HG03520 (cell line): ENCODE results near the gene VTA1.
"Not testable (repeated sequence)": the region's sequence is repeated elsewhere in the genome, so short reads cannot be mapped to it uniquely, and the experiment has no call there.

Experiments used
- ATAC-seq: cut with Tn5 transposase; IDR thresholded peaks from one replicate; pipeline ENCODE4 v1.9.1; 2021; ENCODE audit warnings: mild to moderate bottlenecking, moderate library complexity; ENCODE audit not compliant: unreplicated experiment

Gene VTA1

GRCh38 chr6:142167486-142167885, 20.4 kb downstream of the VTA1 start:
- no peak for ATAC-seq

- no peak for ATAC-seq
These were observed 24.3 kb downstream of the VTA1 start for GRCh38 chr6:142171351-142171750.

GRCh38 chr6:142172758-142173157, 25.7 kb downstream of the VTA1 start:
- no peak for ATAC-seq

GRCh38 chr6:142173980-142174379, 26.9 kb downstream of the VTA1 start:
- ATAC-seq = no peak

- ATAC-seq = no peak
These were observed 27.6 kb downstream of the VTA1 start for GRCh38 chr6:142174703-142175102.

GRCh38 chr6:142178129-142178528, 31.1 kb downstream of the VTA1 start:
- ATAC-seq = no peak

GRCh38 chr6:142182004-142182403, 34.9 kb downstream of the VTA1 start:
- no peak for ATAC-seq

- no peak for ATAC-seq
These were observed 36.3 kb downstream of the VTA1 start for GRCh38 chr6:142183351-142183750.

GRCh38 chr6:142184307-142184706, 37.2 kb downstream of the VTA1 start:
- ATAC-seq = no peak

- ATAC-seq = no peak
These were observed 38.6 kb downstream of the VTA1 start for GRCh38 chr6:142185641-142186040.

GRCh38 chr6:142187209-142187608, 40.1 kb downstream of the VTA1 start:
- ATAC-seq = no peak

GRCh38 chr6:142188341-142188740, 41.3 kb downstream of the VTA1 start:
- not testable (repeated sequence) for ATAC-seq

GRCh38 chr6:142189057-142189456, 42.0 kb downstream of the VTA1 start:
- no peak for ATAC-seq

- ATAC-seq = no peak
These were observed 45.3 kb downstream of the VTA1 start for GRCh38 chr6:142192343-142192742.

GRCh38 chr6:142193621-142194020, 46.6 kb downstream of the VTA1 start:
- no peak for ATAC-seq

- ATAC-seq = no peak
These were observed 48.9 kb downstream of the VTA1 start for GRCh38 chr6:142195862-142196541.

GRCh38 chr6:142200846-142201628, 54.0 kb downstream of the VTA1 start:
- ATAC-seq = no peak

- peak; percentile 74 for ATAC-seq
These were observed 60.3 kb downstream of the VTA1 start for GRCh38 chr6:142207265-142207877.

- ATAC-seq = no peak
These were observed 63.5 kb downstream of the VTA1 start for GRCh38 chr6:142210606-142211005.

- ATAC-seq = no peak
These were observed 66.3 kb downstream of the VTA1 start for GRCh38 chr6:142213402-142213801.

GRCh38 chr6:142218446-142218845, 71.4 kb downstream of the VTA1 start:
- ATAC-seq = no peak

- ATAC-seq = no peak
These were observed 75.0 kb downstream of the VTA1 start for GRCh38 chr6:142222022-142222421.
